Stomach (tissue), 4 donors: ENCODE data around the gene ARPC3.

ENCODE experiments used
- EP300 ChIP-seq: sonication (generic); formaldehyde crosslinking; IDR thresholded peaks from one replicate; pipeline ENCODE4 v1.6.1; 2017; ENCODE audit warnings: antibody characterized with exemption
- POLR2A ChIP-seq, 4 donors: fragments of 450-650 bp; IDR thresholded peaks; one replicate each; pipeline ENCODE4 v1.6.1; 2016; ENCODE audit warnings: antibody characterized with exemption in 4 of 4, control low read depth in 2 of 4, mild to moderate bottlenecking in 1 of 4, moderate library complexity in 1 of 4
- POLR2AphosphoS5 ChIP-seq, 3 donors: sonication (generic); formaldehyde crosslinking; IDR thresholded peaks; one replicate each; pipeline ENCODE4 v1.6.1; 2016; ENCODE audit warnings: antibody characterized with exemption in 3 of 3
- TF ChIP-seq, protein P1 (sequence below), 7 experiments: fragments of 450-650 bp in 4 of 7; fragments of 200-600 bp in 3 of 7; sonication (generic) in 3 of 7; IDR thresholded peaks; one replicate each; pipeline ENCODE4 v1.5.1; 2016 to 2019; ENCODE audit warnings: antibody characterized with exemption in 7 of 7, control low read depth in 2 of 7, mild to moderate bottlenecking in 1 of 7

DNA sequence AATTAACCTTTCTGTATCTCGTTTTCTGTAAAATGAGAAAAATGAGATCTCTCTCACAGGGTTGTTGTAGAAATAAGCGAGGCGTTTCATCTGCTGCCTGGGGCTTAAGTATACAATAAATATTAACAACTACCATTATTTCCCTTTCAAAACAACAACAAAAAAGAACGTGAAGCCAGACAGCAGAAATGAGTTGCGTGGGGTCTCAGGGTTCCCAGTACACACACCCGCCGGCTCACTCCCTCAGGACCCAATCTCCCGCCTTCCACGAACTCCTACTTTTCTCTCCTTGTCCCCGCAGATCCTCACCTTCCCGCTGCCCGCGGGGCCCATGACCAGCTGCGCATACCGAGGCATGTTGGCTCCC lies 17.7 kb upstream of the ARPC3 start:
- TF ChIP-seq, protein P1, sequence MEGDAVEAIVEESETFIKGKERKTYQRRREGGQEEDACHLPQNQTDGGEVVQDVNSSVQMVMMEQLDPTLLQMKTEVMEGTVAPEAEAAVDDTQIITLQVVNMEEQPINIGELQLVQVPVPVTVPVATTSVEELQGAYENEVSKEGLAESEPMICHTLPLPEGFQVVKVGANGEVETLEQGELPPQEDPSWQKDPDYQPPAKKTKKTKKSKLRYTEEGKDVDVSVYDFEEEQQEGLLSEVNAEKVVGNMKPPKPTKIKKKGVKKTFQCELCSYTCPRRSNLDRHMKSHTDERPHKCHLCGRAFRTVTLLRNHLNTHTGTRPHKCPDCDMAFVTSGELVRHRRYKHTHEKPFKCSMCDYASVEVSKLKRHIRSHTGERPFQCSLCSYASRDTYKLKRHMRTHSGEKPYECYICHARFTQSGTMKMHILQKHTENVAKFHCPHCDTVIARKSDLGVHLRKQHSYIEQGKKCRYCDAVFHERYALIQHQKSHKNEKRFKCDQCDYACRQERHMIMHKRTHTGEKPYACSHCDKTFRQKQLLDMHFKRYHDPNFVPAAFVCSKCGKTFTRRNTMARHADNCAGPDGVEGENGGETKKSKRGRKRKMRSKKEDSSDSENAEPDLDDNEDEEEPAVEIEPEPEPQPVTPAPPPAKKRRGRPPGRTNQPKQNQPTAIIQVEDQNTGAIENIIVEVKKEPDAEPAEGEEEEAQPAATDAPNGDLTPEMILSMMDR (IDR thresholded peaks at IDR 0.05) = no peak
- no peak for TF ChIP-seq POLR2AphosphoS5 (IDR thresholded peaks at IDR 0.05)
- no peak for TF ChIP-seq POLR2A (IDR thresholded peaks at IDR 0.05)
- TF ChIP-seq EP300 = no peak
